ENCODE measurements around the gene FITM2. TPM values are rescaled to one million over a fixed set of nuclear protein-coding genes. Genes with fewer than 3 reads are reported as not detected.
A peak's percentile ranks its signal among the peaks of the same experiment; 100 is the strongest.

Gene FITM2
- total RNA-seq, 2 experiments from 2014 or later = 2.0 to 2.1 TPM

GRCh38 chr20:44309763-44310663 is 989 bp downstream of the FITM2 start:
- ATAC-seq = no peak

DNA sequence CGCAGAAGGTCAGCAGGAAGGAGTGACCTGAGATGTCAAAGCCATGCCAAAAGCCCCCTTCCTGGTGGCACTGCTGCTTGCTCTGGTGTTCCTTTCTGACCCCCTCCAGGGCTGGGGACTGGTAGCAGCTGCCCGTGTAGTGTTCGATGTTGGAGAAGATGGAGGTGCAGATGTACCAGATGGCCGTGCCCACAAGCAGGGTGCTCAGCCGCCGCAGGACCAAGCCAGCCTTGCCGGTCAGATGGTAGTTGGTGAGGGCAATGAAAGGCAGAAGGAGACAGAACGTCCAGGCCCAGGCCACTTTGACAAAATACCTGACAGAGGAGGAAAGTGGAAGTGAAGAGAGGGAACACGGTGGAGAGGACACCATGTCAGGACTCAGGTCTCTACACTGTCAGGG is 4.1 kb downstream of the FITM2 start:
- peaks cover 19% of the 10 kb centered on the region for H3K4me1 Mint-ChIP-seq (ENCODE audit: low read depth)
- no peaks in the 10 kb centered on the region for H3K9me3 Mint-ChIP-seq
- CTCF ChIA-PET = no interaction called here
- no peak for ATAC-seq
- no peak for DNase-seq
- H3K36me3 Mint-ChIP-seq (ENCODE audit: low read depth) = peaks cover 8% of the 10 kb centered on the region
- H3K27ac Mint-ChIP-seq = no peak overlapping the region
- H3K27me3 Mint-ChIP-seq = no peaks in the 10 kb centered on the region
- intact Hi-C loops (cut with micrococcal nuclease) = no loop called here
- no peak overlapping the region for H3K4me3 Mint-ChIP-seq
- TF ChIP-seq, protein P1, sequence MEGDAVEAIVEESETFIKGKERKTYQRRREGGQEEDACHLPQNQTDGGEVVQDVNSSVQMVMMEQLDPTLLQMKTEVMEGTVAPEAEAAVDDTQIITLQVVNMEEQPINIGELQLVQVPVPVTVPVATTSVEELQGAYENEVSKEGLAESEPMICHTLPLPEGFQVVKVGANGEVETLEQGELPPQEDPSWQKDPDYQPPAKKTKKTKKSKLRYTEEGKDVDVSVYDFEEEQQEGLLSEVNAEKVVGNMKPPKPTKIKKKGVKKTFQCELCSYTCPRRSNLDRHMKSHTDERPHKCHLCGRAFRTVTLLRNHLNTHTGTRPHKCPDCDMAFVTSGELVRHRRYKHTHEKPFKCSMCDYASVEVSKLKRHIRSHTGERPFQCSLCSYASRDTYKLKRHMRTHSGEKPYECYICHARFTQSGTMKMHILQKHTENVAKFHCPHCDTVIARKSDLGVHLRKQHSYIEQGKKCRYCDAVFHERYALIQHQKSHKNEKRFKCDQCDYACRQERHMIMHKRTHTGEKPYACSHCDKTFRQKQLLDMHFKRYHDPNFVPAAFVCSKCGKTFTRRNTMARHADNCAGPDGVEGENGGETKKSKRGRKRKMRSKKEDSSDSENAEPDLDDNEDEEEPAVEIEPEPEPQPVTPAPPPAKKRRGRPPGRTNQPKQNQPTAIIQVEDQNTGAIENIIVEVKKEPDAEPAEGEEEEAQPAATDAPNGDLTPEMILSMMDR (IDR thresholded peaks at IDR 0.05) = no peak
- POLR2A ChIA-PET = no interaction called here

More at GRCh38 chr20:44309763-44310663, 989 bp downstream of the FITM2 start:
- peaks cover 8% of the 10 kb centered on the region for H3K36me3 Mint-ChIP-seq (ENCODE audit: low read depth)
- TF ChIP-seq, protein P1 (IDR thresholded peaks at IDR 0.05) = no peak
- intact Hi-C loops (cut with micrococcal nuclease) = loop anchor here (10.0 kb wide), 1 partner anchor 195 kb away; no protein-coding TSS in a partner anchor
- H3K27ac Mint-ChIP-seq = peak overlapping the region; percentile 85
- peak overlapping the region; percentile 91 for H3K4me3 Mint-ChIP-seq
- ChIA-PET POLR2A (interaction anchor here (0.7 to 2.4 kb wide), 4 partner anchors 10 to 97 kb away, joined by 4 to 25 read pairs (median 8); no protein-coding TSS in a partner anchor), CTCF (interaction anchor here (0.8 to 8.3 kb wide), 28 partner anchors 10 to 300 kb away, joined by 3 to 444 read pairs (median 6); partner anchors contain the start of gene OSER1)
- H3K4me1 Mint-ChIP-seq (ENCODE audit: low read depth) = peaks cover 16% of the 10 kb centered on the region
- no peaks in the 10 kb centered on the region for H3K27me3 Mint-ChIP-seq
- no peaks in the 10 kb centered on the region for H3K9me3 Mint-ChIP-seq
- DNase-seq = no peak

GRCh38 chr20:44304383-44304782 is 6.6 kb downstream of the FITM2 start:
- Mint-ChIP-seq H3K4me3 (no peak overlapping the region), H3K9me3 (no peaks in the 10 kb centered on the region), H3K27ac (no peak overlapping the region), H3K27me3 (no peaks in the 10 kb centered on the region), H3K36me3 (ENCODE audit: low read depth) (peaks cover 6% of the 10 kb centered on the region), H3K4me1 (ENCODE audit: low read depth) (peaks cover 15% of the 10 kb centered on the region)
- POLR2A ChIA-PET = no interaction called here
- intact Hi-C loops (cut with micrococcal nuclease) = no loop called here
- TF ChIP-seq, protein P1 (IDR thresholded peaks at IDR 0.05) = no peak
- no peak for DNase-seq
- ATAC-seq = no peak
- CTCF ChIA-PET = no interaction called here

- ChIA-PET POLR2A (no interaction called here), CTCF (interaction anchor here (3.2 to 3.5 kb wide), 2 partner anchors 85 to 88 kb away, joined by 11 to 13 read pairs; no protein-coding TSS in a partner anchor)
- intact Hi-C loops (cut with micrococcal nuclease) = no loop called here
- H3K4me3 Mint-ChIP-seq = no peak overlapping the region
- no peaks in the 10 kb centered on the region for H3K9me3 Mint-ChIP-seq
- DNase-seq (no peak), ATAC-seq (no peak)
- no peak overlapping the region for H3K27ac Mint-ChIP-seq
- peaks cover 11% of the 10 kb centered on the region for H3K4me1 Mint-ChIP-seq (ENCODE audit: low read depth)
- no peaks in the 10 kb centered on the region for H3K27me3 Mint-ChIP-seq
- H3K36me3 Mint-ChIP-seq (ENCODE audit: low read depth) = peaks cover 6% of the 10 kb centered on the region
- TF ChIP-seq, protein P1 (IDR thresholded peaks at IDR 0.05) = no peak
Observed at GRCh38 chr20:44302736-44303135, 8.3 kb downstream of the FITM2 start.
